IMR-90 (cell line): Measurements from ENCODE around the gene L3MBTL4. TPM values are rescaled to one million over a fixed set of nuclear protein-coding genes. Genes with fewer than 3 reads are reported as not detected.

ENCODE experiments used
- ATAC-seq: fragments of 200-7000 bp; cut with Tn5 transposase; 2 replicates; pipeline ENCODE4 v1.9.1; 2020; ENCODE audit warnings: low read depth, mild to moderate bottlenecking, moderate library complexity
- BruUV-seq: library from RNA; stranded (reverse); fragments of 400-500 nt; replicated peaks from 2 replicates; lab custom pipeline; 2021; lab: Mats Ljungman, UMichigan
- CTCF ChIA-PET: fragments of 300-600 bp; formaldehyde crosslinking; extraction: SDS; loops from one replicate; lab custom pipeline; 2021; ENCODE audit warnings: antibody characterized with exemption; lab: Yijun Ruan, JAX
- POLR2A ChIA-PET: fragments of 300-600 bp; sonication (Branson Sonifier 250); formaldehyde crosslinking; loops from one replicate; lab custom pipeline; 2022; ENCODE audit warnings: antibody characterized with exemption; ENCODE audit not compliant: unreplicated experiment; lab: Charles Lee
- DNase-seq: peaks from one replicate; pipeline ENCODE4 v3.0.0; 2013
- H2AFZ ChIP-seq: replicated peaks from 2 replicates; pipeline ENCODE3; 2013; ENCODE audit warnings: low read length, mild to moderate bottlenecking; ENCODE audit not compliant: poor library complexity
- H2AK5ac ChIP-seq: 2 replicates; pipeline ENCODE4 v1.6.1; 2013; ENCODE audit warnings: low read depth, low read length, inconsistent platforms
- H2AK9ac ChIP-seq: replicated peaks from 2 replicates; pipeline ENCODE3; 2013; ENCODE audit warnings: mild to moderate bottlenecking, low read depth, low read length, moderate library complexity; ENCODE audit not compliant: poor library complexity
- H2BK120ac ChIP-seq: 2 replicates; pipeline ENCODE4 v1.6.1; 2013; ENCODE audit warnings: low read depth, low read length, inconsistent platforms
- H2BK15ac ChIP-seq: 3 replicates; pipeline ENCODE4 v1.6.1; 2013; ENCODE audit warnings: low read depth, low read length, inconsistent platforms
- H2BK20ac ChIP-seq: 2 replicates; pipeline ENCODE4 v1.6.1; 2013; ENCODE audit warnings: low read depth, mild to moderate bottlenecking, inconsistent platforms, low read length, moderate library complexity
- H2BK5ac ChIP-seq: 2 replicates; pipeline ENCODE4 v1.6.1; 2013; ENCODE audit warnings: mild to moderate bottlenecking, low read depth, low read length, inconsistent platforms; ENCODE audit not compliant: poor library complexity, severe bottlenecking
- H3K14ac ChIP-seq: replicated peaks from 2 replicates; pipeline ENCODE4 v1.6.1; 2013; ENCODE audit warnings: low read depth, low read length, inconsistent platforms
- H3K18ac ChIP-seq: 2 replicates; pipeline ENCODE4 v1.6.1; 2013; ENCODE audit warnings: low read depth, low read length, control low read depth
- H3K23ac ChIP-seq: 2 replicates; pipeline ENCODE4 v1.6.1; 2013; ENCODE audit warnings: low read depth, low read length, inconsistent platforms
- H3K27ac ChIP-seq: 2 replicates; pipeline ENCODE4 v1.5.1; 2013; ENCODE audit warnings: mild to moderate bottlenecking, control low read depth, low read length; ENCODE audit not compliant: insufficient read depth
- H3K27me3 ChIP-seq: 2 replicates; pipeline ENCODE4 v1.6.1; 2013; ENCODE audit warnings: low read length; ENCODE audit not compliant: control insufficient read depth, insufficient read depth
- H3K36me3 ChIP-seq: 2 replicates; pipeline ENCODE4 v1.6.1; 2013; ENCODE audit warnings: low read length, mixed read lengths; ENCODE audit not compliant: control insufficient read depth, insufficient read depth
- H3K4ac ChIP-seq: 2 replicates; pipeline ENCODE4 v1.6.1; 2013; ENCODE audit warnings: low read depth, low read length, inconsistent platforms
- H3K4me1 ChIP-seq: 2 replicates; pipeline ENCODE4 v1.6.1; 2013; ENCODE audit warnings: low read length, mixed read lengths; ENCODE audit not compliant: control insufficient read depth, insufficient read depth
- H3K4me2 ChIP-seq: 2 replicates; pipeline ENCODE4 v1.6.1; 2013; ENCODE audit warnings: low read depth, mild to moderate bottlenecking, control low read depth, low read length, moderate library complexity
- H3K4me3 ChIP-seq: 2 replicates; pipeline ENCODE4 v1.5.1; 2013; ENCODE audit warnings: low read depth, mild to moderate bottlenecking, control low read depth, low read length, moderate library complexity; ENCODE audit not compliant: insufficient read depth
- H3K56ac ChIP-seq: 2 replicates; pipeline ENCODE4 v1.6.1; 2013; ENCODE audit warnings: low read length, inconsistent platforms; ENCODE audit not compliant: insufficient read depth; ENCODE audit errors: extremely low read depth
- H3K79me1 ChIP-seq, 2 experiments: 2 replicates each; pipeline ENCODE4 v1.6.1; 2013; ENCODE audit warnings: low read length in 2 of 2, inconsistent platforms in 1 of 2, low read depth in 1 of 2
- H3K9ac ChIP-seq: 2 replicates; pipeline ENCODE4 v1.6.1; 2013; ENCODE audit warnings: low read depth, low read length, control low read depth
- H3K9me1 ChIP-seq: 2 replicates; pipeline ENCODE4 v1.6.1; 2013; ENCODE audit warnings: low read length, inconsistent platforms; ENCODE audit not compliant: insufficient read depth
- H3K9me3 ChIP-seq: 2 replicates; pipeline ENCODE4 v1.6.1; 2013; ENCODE audit warnings: low read length; ENCODE audit not compliant: control insufficient read depth, insufficient read depth
- H4K20me1 ChIP-seq: 2 replicates; pipeline ENCODE4 v1.6.1; 2013; ENCODE audit warnings: low read length, inconsistent platforms; ENCODE audit not compliant: insufficient read depth
- H4K5ac ChIP-seq: 2 replicates; pipeline ENCODE4 v1.6.1; 2013; ENCODE audit warnings: mild to moderate bottlenecking, low read depth, low read length, control low read depth
- H4K8ac ChIP-seq, 2 experiments: 2 replicates each; pipeline ENCODE4 v1.6.1; 2013; ENCODE audit warnings: low read depth in 2 of 2, low read length in 2 of 2, control low read depth in 1 of 2, inconsistent platforms in 1 of 2
- H4K91ac ChIP-seq: 2 replicates; pipeline ENCODE4 v1.6.1; 2013; ENCODE audit warnings: low read depth, low read length, inconsistent platforms; ENCODE audit not compliant: insufficient read depth
- BHLHE40 ChIP-seq: fragments of 150-350 bp; IDR thresholded peaks from 2 replicates; pipeline ENCODE4 v1.6.1; 2016; ENCODE audit warnings: mild to moderate bottlenecking, low read depth, low read length
- CHD1 ChIP-seq: IDR thresholded peaks from 2 replicates; pipeline ENCODE4 v1.6.1; 2012; ENCODE audit warnings: low read depth, low read length, improper control_type of control experiment
- CTCF ChIP-seq: conservative IDR thresholded peaks from 2 replicates; pipeline ENCODE4 v1.5.1; 2012; ENCODE audit warnings: mild to moderate bottlenecking, low read depth, low read length, improper control_type of control experiment
- MAZ ChIP-seq: IDR thresholded peaks from 2 replicates; pipeline ENCODE4 v1.6.1; 2012; ENCODE audit warnings: low read depth, mild to moderate bottlenecking, low read length, improper control_type of control experiment, moderate library complexity, borderline replicate concordance
- RCOR1 ChIP-seq: IDR thresholded peaks from 2 replicates; pipeline ENCODE4 v1.6.1; 2012; ENCODE audit warnings: mild to moderate bottlenecking, low read length, improper control_type of control experiment; ENCODE audit not compliant: insufficient replicate concordance
- SMC3 ChIP-seq: fragments of 150-350 bp; IDR thresholded peaks from 2 replicates; pipeline ENCODE4 v1.6.1; 2016; ENCODE audit warnings: low read depth, mild to moderate bottlenecking, antibody characterized with exemption, low read length, moderate library complexity
- WGBS, 2 experiments: methylation state at CpG; one replicate each; pipeline versions ENCODE4 v1.1.5 to v1.1.7; 2013; ENCODE audit warnings: missing lambda C conversion rate in 2 of 2; ENCODE audit not compliant: insufficient read length in 1 of 2; ENCODE audit errors: extremely low coverage in 2 of 2; 5-methylcytosine and 5-hydroxymethylcytosine counted together
- dilution Hi-C: fragments of 300-500 bp; cut with HindIII; formaldehyde crosslinking; loops from one replicate; pipeline ENCODE4 v1.14.3; 2018; ENCODE audit warnings: low sequenced_read_pairs; ENCODE audit not compliant: unreplicated experiment
- in situ Hi-C: fragments of 300-500 bp; cut with MboI; formaldehyde crosslinking; loops from 3 replicates; pipeline ENCODE4 v1.14.3; 2019; ENCODE audit warnings: low sequenced_read_pairs, inconsistent platforms, mixed read lengths
- intact Hi-C: fragments of 100-400 bp; cut with micrococcal nuclease; formaldehyde crosslinking; loops from 2 replicates; pipeline ENCODE4 v1.10.0; 2022
- polyA plus RNA-seq, 3 experiments: library from polyadenylated mRNA; depleted of rRNA; stranded (reverse); fragments of >200 nt; gene quantifications; 2 replicates each; pipeline ENCODE4 v1.2.3, GENCODE V29; 2012; ENCODE audit warnings: low replicate concordance in 1 of 3
- total RNA-seq: library from RNA; depleted of rRNA; stranded (reverse); fragments of >200 nt; gene quantifications from 2 replicates; pipeline ENCODE4 v1.2.3, GENCODE V29; 2012

L3MBTL4 gene
- total and polyA plus RNA-seq, 2 of the 4 experiments (the other 2 are of a cell fraction), result under 0.01 to 0.02 TPM

- DNase-seq, result no peak
- Histone ChIP-seq H2BK120ac (no peak overlapping the region), H2BK5ac (no peak overlapping the region), H3K9me1 (no peaks in the 10 kb centered on the region), H3K27ac (no peak overlapping the region), H3K9me3 (peaks cover 3% of the 10 kb centered on the region; the same call in 1 of the 2 replicates), H4K8ac (peak overlapping the region in 1 of 2 experiments; percentile 48; a peak in 1 of 4 replicates), H3K9ac (peak overlapping the region; percentile 52; the same call in 1 of the 2 replicates), H3K4me2 (peak overlapping the region; percentile 90), H2AK9ac (no peak overlapping the region), H3K27me3 (no peaks in the 10 kb centered on the region), H2BK20ac (no peak overlapping the region), H2AK5ac (no peak overlapping the region), H3K56ac (no peak overlapping the region), H3K4ac (no peak overlapping the region), H3K4me3 (peak overlapping the region; percentile 10; the same call in 1 of the 2 replicates), H3K4me1 (no peaks in the 10 kb centered on the region), H2AFZ (peak overlapping the region; percentile 77), H2BK15ac (no peak overlapping the region), H4K20me1 (no peaks in the 10 kb centered on the region), H4K91ac (no peak overlapping the region), H3K79me1 (no peaks in the 10 kb centered on the region), H3K23ac (no peak overlapping the region), H3K14ac (no peak overlapping the region), H4K5ac (no peak overlapping the region; the same call in 1 of the 2 replicates), H3K36me3 (no peaks in the 10 kb centered on the region), H3K18ac (no peak overlapping the region)
- no peak for ATAC-seq
- WGBS, 2 experiments, result 100% methylated on average over 1 of the region's 2 CpGs; no CpG with 5 or more reads in 1 of the 2 experiments
- CTCF ChIA-PET, result no interaction called here
- TF ChIP-seq BHLHE40, result no peak
- TF ChIP-seq MAZ, result no peak
- no peak for TF ChIP-seq SMC3
- TF ChIP-seq RCOR1, result no peak
- TF ChIP-seq CTCF, result no peak
- no peak for TF ChIP-seq CHD1
- intact Hi-C loops, result no loop called here
- in situ Hi-C loops, result no loop called here
- dilution Hi-C loops, result no loop called here
- no TSS peak for BruUV-seq
- POLR2A ChIA-PET, result no interaction called here
Measured at GRCh38 chr18:6088432-6088831, 326.3 kb downstream of the L3MBTL4 start.
